ENCODE measurements around the gene TMEM108. TPM values are rescaled to one million over a fixed set of nuclear protein-coding genes. Genes with fewer than 3 reads are reported as not detected.
A peak's percentile ranks its signal among the peaks of the same experiment; 100 is the strongest.

Gene TMEM108
- total and polyA plus RNA-seq, 12 donors = 0.40 to 4.0 (median 1.5) TPM

- intact Hi-C loops (cut with DNase I) = no loop called here
These were observed 361.9 kb downstream of the TMEM108 start, which contains the start of gene BFSP2 for GRCh38 chr3:133400006-133400515. TSS of gene BFSP2 (plus strand) at chr3:133400056. CDS start at chr3:133400084, 28 bp downstream.

GRCh38 chr3:133401374-133402135 lies 363.4 kb downstream of the TMEM108 start:
- peaks cover 0 to 10% (median 0%) of the 10 kb centered on the region in 7 donors for H3K27me3 ChIP-seq
- ATAC-seq (peak; percentile 49 to 84 (median 70)), DNase-seq (peak in 1 of 2 donors; percentile 30)
- no peaks in the 10 kb centered on the region for H3K9me3 ChIP-seq
- no peak overlapping the region for H3K4me3 ChIP-seq
- TF ChIP-seq, protein P1, sequence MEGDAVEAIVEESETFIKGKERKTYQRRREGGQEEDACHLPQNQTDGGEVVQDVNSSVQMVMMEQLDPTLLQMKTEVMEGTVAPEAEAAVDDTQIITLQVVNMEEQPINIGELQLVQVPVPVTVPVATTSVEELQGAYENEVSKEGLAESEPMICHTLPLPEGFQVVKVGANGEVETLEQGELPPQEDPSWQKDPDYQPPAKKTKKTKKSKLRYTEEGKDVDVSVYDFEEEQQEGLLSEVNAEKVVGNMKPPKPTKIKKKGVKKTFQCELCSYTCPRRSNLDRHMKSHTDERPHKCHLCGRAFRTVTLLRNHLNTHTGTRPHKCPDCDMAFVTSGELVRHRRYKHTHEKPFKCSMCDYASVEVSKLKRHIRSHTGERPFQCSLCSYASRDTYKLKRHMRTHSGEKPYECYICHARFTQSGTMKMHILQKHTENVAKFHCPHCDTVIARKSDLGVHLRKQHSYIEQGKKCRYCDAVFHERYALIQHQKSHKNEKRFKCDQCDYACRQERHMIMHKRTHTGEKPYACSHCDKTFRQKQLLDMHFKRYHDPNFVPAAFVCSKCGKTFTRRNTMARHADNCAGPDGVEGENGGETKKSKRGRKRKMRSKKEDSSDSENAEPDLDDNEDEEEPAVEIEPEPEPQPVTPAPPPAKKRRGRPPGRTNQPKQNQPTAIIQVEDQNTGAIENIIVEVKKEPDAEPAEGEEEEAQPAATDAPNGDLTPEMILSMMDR (IDR thresholded peaks at IDR 0.05) = no peak
- H3K27ac ChIP-seq = no peak overlapping the region
- 55 to 64% methylated on average over 2 of the region's 2 CpGs for WGBS, 2 donors
- no peaks in the 10 kb centered on the region for H3K4me1 ChIP-seq
- H3K36me3 ChIP-seq = no peaks in the 10 kb centered on the region
- intact Hi-C loops (cut with DNase I) = no loop called here

More at GRCh38 chr3:133400006-133400515, 361.9 kb downstream of the TMEM108 start, which contains the start of gene BFSP2:
- Histone ChIP-seq H3K27me3 (peaks cover 0 to 2% (median 0%) of the 10 kb centered on the region in 7 donors), H3K9me3 (no peaks in the 10 kb centered on the region), H3K27ac (no peak within 1 kb of the TSS), H3K4me1 (no peaks in the 10 kb centered on the region), H3K36me3 (no peaks in the 10 kb centered on the region), H3K4me3 (no peak within 1 kb of the TSS)
- peak in 2 of 8 donors; percentile 14 to 49 for ATAC-seq
- 93 to 94% methylated on average over 15 of the region's 15 CpGs for WGBS, 2 donors
- TF ChIP-seq, protein P1 (IDR thresholded peaks at IDR 0.05) = no peak
- no peak for DNase-seq

GRCh38 chr3:133404920-133405319 lies 366.7 kb downstream of the TMEM108 start:
- TF ChIP-seq, protein P1 (IDR thresholded peaks at IDR 0.05) = no peak
- ATAC-seq = no peak
- 77 to 81% methylated on average over 3 of the region's 3 CpGs for WGBS, 2 donors

GRCh38 chr3:133408366-133408765 lies 370.2 kb downstream of the TMEM108 start:
- peaks cover 0 to 40% (median 26%) of the 10 kb centered on the region in 7 donors for H3K27me3 ChIP-seq
- no peak overlapping the region for H3K27ac ChIP-seq
- H3K36me3 ChIP-seq = no peaks in the 10 kb centered on the region
- intact Hi-C loops (cut with DNase I) = no loop called here
- TF ChIP-seq, protein P1 (IDR thresholded peaks at IDR 0.05) = no peak
- 87 to 89% methylated on average over 2 of the region's 2 CpGs for WGBS, 2 donors
- no peak for DNase-seq
- H3K4me1 ChIP-seq = peaks cover 0 to 9% (median 0%) of the 10 kb centered on the region in 9 donors
- ATAC-seq = no peak
- no peak overlapping the region for H3K4me3 ChIP-seq
- no peaks in the 10 kb centered on the region for H3K9me3 ChIP-seq

More at GRCh38 chr3:133404920-133405319, 366.7 kb downstream of the TMEM108 start:
- intact Hi-C loops (cut with DNase I) = no loop called here
- no peaks in the 10 kb centered on the region for H3K36me3 ChIP-seq
- H3K27me3 ChIP-seq = peaks cover 0 to 25% (median 13%) of the 10 kb centered on the region in 7 donors
- H3K4me1 ChIP-seq = no peaks in the 10 kb centered on the region
- no peak for DNase-seq
- H3K4me3 ChIP-seq = no peak overlapping the region
- H3K9me3 ChIP-seq = no peaks in the 10 kb centered on the region
- no peak overlapping the region for H3K27ac ChIP-seq
